HG02970 (cell line): ENCODE data around the gene CYSTM1.

Source experiments
- ATAC-seq: cut with Tn5 transposase; IDR thresholded peaks from one replicate; pipeline ENCODE4 v1.9.1; 2021; ENCODE audit warnings: mild to moderate bottlenecking, moderate library complexity, moderate number of reproducible peaks; ENCODE audit not compliant: unreplicated experiment, low FRiP score

CYSTM1 gene

GRCh38 chr5:140282266-140282665 lies 107.3 kb downstream of the CYSTM1 start:
- no peak for ATAC-seq

GRCh38 chr5:140284013-140284412 lies 109.0 kb downstream of the CYSTM1 start:
- no peak for ATAC-seq

- ATAC-seq: no peak
Measured at GRCh38 chr5:140286424-140286823, 111.4 kb downstream of the CYSTM1 start.

- no peak for ATAC-seq
Measured at GRCh38 chr5:140287801-140288521, 113.0 kb downstream of the CYSTM1 start.

- no peak for ATAC-seq
Measured at GRCh38 chr5:140292212-140293036, 117.4 kb downstream of the CYSTM1 start.
